ENCODE results near the gene GNMT. TPM values are rescaled to one million over a fixed set of nuclear protein-coding genes. Genes with fewer than 3 reads are reported as not detected.
"Not testable (repeated sequence)": the region's sequence is repeated elsewhere in the genome, so short reads cannot be mapped to it uniquely, and the experiment has no call there.

The GNMT gene
- total RNA-seq, 1 experiment from 2014 or later, result 0.34 TPM

DNA sequence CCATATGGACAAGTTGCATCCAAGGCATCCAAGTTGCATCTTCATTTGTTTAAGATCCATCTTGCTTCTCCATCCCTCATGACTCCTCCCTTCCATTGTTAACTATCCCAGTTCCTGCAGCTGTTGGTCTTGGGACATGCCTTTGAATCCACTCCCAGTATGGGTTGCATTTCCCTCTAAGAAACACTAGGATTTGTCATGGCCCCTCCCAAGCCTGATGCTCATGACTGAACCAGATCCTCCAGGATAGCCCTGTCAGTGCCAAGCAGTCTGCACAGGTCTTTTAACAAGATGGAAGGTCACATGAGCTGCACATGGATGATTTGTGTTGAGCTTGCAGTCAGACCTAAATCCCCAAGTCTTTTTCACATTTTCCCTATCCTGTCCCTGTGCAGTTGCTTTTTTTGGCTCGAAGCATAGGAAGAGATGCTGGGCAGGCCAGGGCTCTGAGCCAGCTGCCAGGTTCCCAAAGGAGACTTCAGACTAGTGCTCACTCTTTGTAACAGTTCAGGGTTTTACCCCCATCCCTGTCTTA lies 28.0 kb downstream of the GNMT start:
- in situ Hi-C loops (cut with HindIII; ENCODE audit: low pct_unique_long_range_greater_than_20kb, low sequenced_read_pairs), result no loop called here

GRCh38 chr6:42989923-42990322 lies 29.4 kb downstream of the GNMT start:
- DNase-seq (ENCODE audit: low read depth, low spot score), result no peak
- in situ Hi-C loops (cut with HindIII; ENCODE audit: low pct_unique_long_range_greater_than_20kb, low sequenced_read_pairs), result no loop called here

More for the DNA sequence above, 28.0 kb downstream of the GNMT start:
- DNase-seq (ENCODE audit: low read depth, low spot score), result peak; percentile 22

DNA sequence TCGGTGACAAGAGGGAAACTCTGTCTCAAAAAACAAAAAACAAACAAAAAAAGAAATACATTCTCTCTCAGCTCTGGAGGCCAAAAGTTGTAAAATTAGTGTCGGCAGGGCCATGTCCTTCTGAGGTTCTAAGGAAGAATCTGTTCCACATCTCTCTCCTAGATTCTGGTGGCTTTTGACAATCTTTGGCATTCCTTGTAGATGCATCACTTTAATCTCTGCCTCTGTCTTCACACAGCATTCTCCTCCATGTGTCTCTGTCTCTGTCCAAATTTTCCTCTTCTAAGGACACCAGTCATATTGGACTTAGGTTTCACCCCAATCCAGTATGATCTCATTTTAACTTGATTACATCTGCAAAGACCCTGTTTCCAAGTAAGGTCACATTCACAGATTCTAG lies 32.9 kb downstream of the GNMT start:
- in situ Hi-C loops (cut with HindIII; ENCODE audit: low pct_unique_long_range_greater_than_20kb, low sequenced_read_pairs), result no loop called here

GRCh38 chr6:42996513-42996912 lies 36.0 kb downstream of the GNMT start:
- in situ Hi-C loops (cut with HindIII; ENCODE audit: low pct_unique_long_range_greater_than_20kb, low sequenced_read_pairs), result no loop called here

More for the DNA sequence above, 32.9 kb downstream of the GNMT start:
- DNase-seq (ENCODE audit: low read depth, low spot score), result no peak

DNA sequence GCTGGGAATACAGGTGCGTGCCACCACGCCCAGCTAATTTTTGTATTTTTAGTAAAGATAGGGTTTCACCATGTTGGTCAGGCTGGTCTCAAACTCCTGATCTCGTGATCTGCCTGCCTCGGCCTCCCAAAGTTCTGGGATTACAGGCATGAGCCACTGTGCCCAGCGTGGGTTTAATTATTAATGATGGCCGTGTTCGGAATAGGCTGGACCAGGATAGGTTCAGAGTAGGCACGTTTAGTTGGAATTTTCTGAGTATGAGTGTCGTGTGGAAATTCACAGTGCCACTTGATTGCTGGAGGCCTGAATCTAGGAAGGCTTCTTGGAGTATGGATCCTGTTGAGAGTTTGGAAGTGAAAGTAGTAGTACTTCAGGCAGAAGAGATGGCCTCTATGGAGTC lies 37.7 kb downstream of the GNMT start:
- in situ Hi-C loops (cut with HindIII; ENCODE audit: low pct_unique_long_range_greater_than_20kb, low sequenced_read_pairs); DNase-seq (ENCODE audit: low read depth, low spot score): not testable (repeated sequence)

More at GRCh38 chr6:42996513-42996912, 36.0 kb downstream of the GNMT start:
- DNase-seq (ENCODE audit: low read depth, low spot score), result no peak

DNA sequence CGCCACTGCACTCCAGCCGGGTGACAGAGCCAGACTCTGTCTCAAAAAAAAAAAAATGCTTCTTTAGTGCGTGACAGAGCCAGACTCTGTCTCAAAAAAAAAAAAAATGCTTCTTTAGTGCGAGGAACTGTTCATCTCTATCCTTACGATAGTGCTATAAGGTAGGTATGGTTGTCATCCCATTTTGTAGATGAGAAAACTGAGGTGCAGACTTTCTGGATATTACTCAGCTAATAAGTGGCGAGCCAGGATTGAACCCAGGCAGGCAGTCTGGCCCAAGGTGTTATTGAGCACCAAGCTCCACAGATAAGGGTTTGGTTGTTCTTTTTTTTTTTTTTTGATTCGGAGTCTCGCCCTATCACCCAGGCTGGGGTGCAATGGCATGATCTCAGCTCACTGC lies 41.3 kb downstream of the GNMT start:
- DNase-seq (ENCODE audit: low read depth, low spot score), result no peak
- in situ Hi-C loops (cut with HindIII; ENCODE audit: low pct_unique_long_range_greater_than_20kb, low sequenced_read_pairs), result no loop called here

DNA sequence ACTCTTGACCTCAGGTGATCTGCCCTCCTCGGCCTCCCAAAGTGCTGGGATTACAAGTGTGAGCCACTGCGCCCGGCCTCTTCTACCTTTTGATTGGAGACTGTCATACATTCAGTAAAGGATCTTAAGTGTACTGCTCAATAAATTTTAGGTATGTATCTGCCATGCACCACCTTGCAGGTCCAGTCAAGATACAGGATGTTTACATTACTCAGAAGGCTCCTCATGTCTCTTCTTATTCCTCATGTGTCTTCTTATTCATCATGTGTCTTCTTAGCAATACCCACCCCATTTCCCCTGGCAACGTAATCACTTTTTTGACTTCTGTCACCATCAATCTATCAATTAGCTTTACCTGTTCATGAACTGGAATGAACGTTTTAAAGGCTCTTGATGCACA lies 45.3 kb downstream of the GNMT start:
- no peak for DNase-seq (ENCODE audit: low read depth, low spot score)
- in situ Hi-C loops (cut with HindIII; ENCODE audit: low pct_unique_long_range_greater_than_20kb, low sequenced_read_pairs), result no loop called here

DNA sequence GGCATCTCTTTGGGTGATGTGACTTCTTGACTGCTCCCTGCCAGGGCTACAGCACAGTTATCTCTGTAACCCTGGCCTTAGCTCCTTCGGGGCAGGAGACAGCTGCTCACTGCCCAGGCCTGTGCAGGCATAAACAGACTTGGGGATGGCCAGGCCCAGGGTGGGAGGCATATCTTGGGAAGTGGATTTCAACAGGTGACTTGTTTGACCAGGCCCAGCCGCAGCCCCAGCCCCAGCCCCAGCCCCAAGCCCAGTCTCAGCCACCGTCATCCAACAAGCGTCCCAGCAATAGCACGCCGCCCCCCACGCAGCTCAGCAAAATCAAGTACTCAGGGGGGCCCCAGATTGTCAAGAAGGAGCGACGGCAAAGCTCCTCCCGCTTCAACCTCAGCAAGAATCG lies 45.7 kb downstream of the GNMT start:
- in situ Hi-C loops (cut with HindIII; ENCODE audit: low pct_unique_long_range_greater_than_20kb, low sequenced_read_pairs), result no loop called here
- no peak for DNase-seq (ENCODE audit: low read depth, low spot score)

- no peak for DNase-seq (ENCODE audit: low read depth, low spot score)
- in situ Hi-C loops (cut with HindIII; ENCODE audit: low pct_unique_long_range_greater_than_20kb, low sequenced_read_pairs), result no loop called here
These were observed 46.6 kb downstream of the GNMT start for GRCh38 chr6:43007126-43007525.

GRCh38 chr6:43009124-43009523 lies 48.6 kb downstream of the GNMT start:
- DNase-seq (ENCODE audit: low read depth, low spot score), result peak; percentile 60
- in situ Hi-C loops (cut with HindIII; ENCODE audit: low pct_unique_long_range_greater_than_20kb, low sequenced_read_pairs), result no loop called here

DNA sequence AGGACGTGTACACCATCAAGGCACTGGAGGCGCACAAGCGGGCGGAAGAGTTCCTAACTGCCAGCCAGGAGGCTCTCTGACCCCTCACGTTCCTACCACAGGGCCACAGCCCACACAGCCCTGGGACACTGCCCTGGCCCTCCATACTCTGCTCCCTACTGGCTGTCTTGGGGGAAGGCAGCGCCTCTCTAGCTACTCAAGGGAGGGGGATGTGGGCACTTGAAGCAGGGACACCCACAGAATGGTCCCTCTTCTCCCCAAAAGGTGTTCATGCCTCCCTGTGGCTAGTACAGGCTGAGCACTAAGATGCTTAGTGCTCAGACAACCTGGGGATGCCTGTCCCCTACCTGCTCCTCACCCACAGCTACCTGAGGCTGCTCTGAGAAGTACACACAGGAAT lies 50.7 kb downstream of the GNMT start:
- in situ Hi-C loops (cut with HindIII; ENCODE audit: low pct_unique_long_range_greater_than_20kb, low sequenced_read_pairs), result no loop called here
- DNase-seq (ENCODE audit: low read depth, low spot score), result no peak

DNA sequence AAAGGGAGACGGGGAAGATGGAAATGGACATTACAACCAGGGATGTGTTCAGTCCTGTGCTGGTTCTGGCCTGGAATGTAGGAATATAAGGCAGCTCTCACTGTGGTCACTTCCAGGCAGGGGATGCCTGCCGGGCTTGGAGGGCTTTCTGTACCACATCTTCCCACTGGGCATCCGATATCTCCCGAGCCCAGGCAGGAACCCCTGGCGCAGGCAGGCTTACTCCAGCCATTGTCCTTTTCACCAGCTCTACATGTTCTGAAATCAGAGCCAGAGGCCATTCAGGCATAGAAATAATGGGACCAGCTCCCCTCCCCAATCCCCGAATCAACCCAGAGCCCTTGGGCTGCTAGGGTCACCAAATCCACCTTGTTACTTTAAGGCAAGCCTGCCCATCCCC lies 51.8 kb downstream of the GNMT start:
- no peak for DNase-seq (ENCODE audit: low read depth, low spot score)
- in situ Hi-C loops (cut with HindIII; ENCODE audit: low pct_unique_long_range_greater_than_20kb, low sequenced_read_pairs), result no loop called here

GRCh38 chr6:43013097-43013842 lies 52.7 kb downstream of the GNMT start:
- in situ Hi-C loops (cut with HindIII; ENCODE audit: low pct_unique_long_range_greater_than_20kb, low sequenced_read_pairs), result no loop called here
- DNase-seq (ENCODE audit: low read depth, low spot score), result no peak

Other genes with a start within 250 kb of the GNMT start
- not detected in 2 replicates for gene PRPH2, start 238.2 kb upstream of the GNMT start, total RNA-seq (2014; rRNA removed; shearing (Covaris generic))
- 35.2 and 37.9 TPM in 2 replicates for gene TBCC, start 214.7 kb upstream of the GNMT start, total RNA-seq (2014; rRNA removed; shearing (Covaris generic))
- 5.2 and 5.6 TPM in 2 replicates for gene BICRAL, start 178.7 kb upstream of the GNMT start, total RNA-seq (2014; rRNA removed; shearing (Covaris generic))
- gene RPL7L1, start 81.1 kb upstream of the GNMT start, total RNA-seq (2014; rRNA removed; shearing (Covaris generic)), result 110 and 112 TPM in 2 replicates
- gene PTCRA, start 44.7 kb upstream of the GNMT start, total RNA-seq (2014; rRNA removed; shearing (Covaris generic)), result 6.2 and 9.7 TPM in 2 replicates
- 38.6 and 40.1 TPM in 2 replicates for gene CNPY3, start 31.3 kb upstream of the GNMT start, total RNA-seq (2014; rRNA removed; shearing (Covaris generic))
- 15.2 and 18.4 TPM in 2 replicates for gene PEX6, start 18.4 kb downstream of the GNMT start, total RNA-seq (2014; rRNA removed; shearing (Covaris generic))
- gene PPP2R5D, start 23.8 kb downstream of the GNMT start, total RNA-seq (2014; rRNA removed; shearing (Covaris generic)), result 37.3 and 39.1 TPM in 2 replicates
- gene MEA1, start 53.2 kb downstream of the GNMT start, total RNA-seq (2014; rRNA removed; shearing (Covaris generic)), result 66.6 and 79.1 TPM in 2 replicates
- gene KLHDC3, start 53.5 kb downstream of the GNMT start, total RNA-seq (2014; rRNA removed; shearing (Covaris generic)), result 61.6 and 67.9 TPM in 2 replicates
- 81.9 and 89.9 TPM in 2 replicates for gene RRP36, start 60.9 kb downstream of the GNMT start, total RNA-seq (2014; rRNA removed; shearing (Covaris generic))
- gene CUL7, start 93.1 kb downstream of the GNMT start, total RNA-seq (2014; rRNA removed; shearing (Covaris generic)), result 18.8 and 20.2 TPM in 2 replicates
- gene MRPL2, start 98.7 kb downstream of the GNMT start, total RNA-seq (2014; rRNA removed; shearing (Covaris generic)), result 49.9 and 51.9 TPM in 2 replicates
- gene KLC4, start 98.9 kb downstream of the GNMT start, total RNA-seq (2014; rRNA removed; shearing (Covaris generic)), result 6.8 and 8.3 TPM in 2 replicates
- gene PTK7, start 115.6 kb downstream of the GNMT start, total RNA-seq (2014; rRNA removed; shearing (Covaris generic)), result 19.7 TPM in 2 replicates
- 16.4 and 17.6 TPM in 2 replicates for gene SRF, start 210.5 kb downstream of the GNMT start, total RNA-seq (2014; rRNA removed; shearing (Covaris generic))
- gene CUL9, start 221.4 kb downstream of the GNMT start, total RNA-seq (2014; rRNA removed; shearing (Covaris generic)), result 16.7 and 18.1 TPM in 2 replicates

All from SK-MEL-5 (cell line).